Measurements from ENCODE around the gene CNTNAP4. TPM values are rescaled to one million over a fixed set of nuclear protein-coding genes. Genes with fewer than 3 reads are reported as not detected.

Gene CNTNAP4
- total RNA-seq, 1 donor from 2014 or later: not detected

GRCh38 chr16:76579277-76579922 is 302.2 kb downstream of the CNTNAP4 start:
- no peak for DNase-seq (ENCODE audit: low read depth in 2 of 2)

GRCh38 chr16:76583466-76583865 is 306.3 kb downstream of the CNTNAP4 start:
- DNase-seq (ENCODE audit: low read depth in 2 of 2): no peak

GRCh38 chr16:76583945-76584344 is 306.7 kb downstream of the CNTNAP4 start:
- DNase-seq (ENCODE audit: low read depth in 2 of 2): no peak

- DNase-seq (ENCODE audit: low read depth in 2 of 2): no peak
Observed at GRCh38 chr16:76598498-76598897, 321.3 kb downstream of the CNTNAP4 start.

GRCh38 chr16:76607317-76607716 is 330.1 kb downstream of the CNTNAP4 start:
- no peak for DNase-seq (ENCODE audit: low read depth in 2 of 2)
